Right lobe of liver (tissue), 4 donors: ENCODE results near the gene ALCAM.

Source experiments
- CTCF ChIP-seq, 4 donors: fragments of 200-600 bp in 3 of 4; fragments of 450-650 bp in 1 of 4; IDR thresholded peaks; one replicate each; pipeline versions ENCODE4 v1.5.1 to v1.8.0; 2016 to 2022; ENCODE audit warnings: antibody characterized with exemption in 4 of 4, mild to moderate bottlenecking in 2 of 4
- POLR2A ChIP-seq: fragments of 450-650 bp; IDR thresholded peaks from one replicate; pipeline ENCODE4 v1.6.1; 2017; ENCODE audit warnings: antibody characterized with exemption, mild to moderate bottlenecking
- donor health status: DM: no; HTN: no; CAD: no.
- donor health status: DM: no; HTN: no; CAD: no.
- donor health status: DM: no; HTN: yes; CAD: no.

GRCh38 chr3:105493305-105493892, 126.7 kb downstream of the ALCAM start:
- no peak for TF ChIP-seq CTCF (IDR thresholded peaks at IDR 0.05)
- no peak for TF ChIP-seq POLR2A
